HG03469 (cell line): ENCODE results near the gene MLYCD.
A peak's percentile ranks its signal among the peaks of the same experiment; 100 is the strongest.

Experiments used
- ATAC-seq: cut with Tn5 transposase; IDR thresholded peaks from one replicate; pipeline ENCODE4 v1.9.1; 2021; ENCODE audit warnings: mild to moderate bottlenecking, moderate library complexity, moderate number of reproducible peaks; ENCODE audit not compliant: unreplicated experiment

MLYCD gene

GRCh38 chr16:83898463-83899271, at the start of gene MLYCD:
MLYCD (plus strand) TSS chr16:83899115; CDS start chr16:83899145, 30 bp downstream.
- peak; percentile 77 for ATAC-seq

GRCh38 chr16:83849421-83849820, 49.5 kb upstream of the MLYCD start:
- no peak for ATAC-seq

- no peak for ATAC-seq
Measured at GRCh38 chr16:83850947-83851346, 48.0 kb upstream of the MLYCD start.

GRCh38 chr16:83851473-83851872, 47.4 kb upstream of the MLYCD start:
- ATAC-seq, result no peak

GRCh38 chr16:83852774-83853173, 46.1 kb upstream of the MLYCD start:
- ATAC-seq, result no peak

- ATAC-seq, result no peak
Measured at GRCh38 chr16:83853834-83854233, 45.1 kb upstream of the MLYCD start.

- no peak for ATAC-seq
Measured at GRCh38 chr16:83854420-83854819, 44.5 kb upstream of the MLYCD start.

GRCh38 chr16:83856792-83857191, 42.1 kb upstream of the MLYCD start:
- no peak for ATAC-seq

GRCh38 chr16:83859265-83859664, 39.6 kb upstream of the MLYCD start:
- ATAC-seq, result no peak

- ATAC-seq, result no peak
Measured at GRCh38 chr16:83862661-83863060, 36.3 kb upstream of the MLYCD start.

- ATAC-seq, result no peak
Measured at GRCh38 chr16:83863682-83864081, 35.2 kb upstream of the MLYCD start.

- ATAC-seq, result no peak
Measured at GRCh38 chr16:83870830-83871229, 28.1 kb upstream of the MLYCD start.

- no peak for ATAC-seq
Measured at GRCh38 chr16:83878838-83879237, 20.1 kb upstream of the MLYCD start.

GRCh38 chr16:83882163-83882885, 16.6 kb upstream of the MLYCD start:
- ATAC-seq, result no peak

- no peak for ATAC-seq
Measured at GRCh38 chr16:83886199-83886971, 12.5 kb upstream of the MLYCD start.

- ATAC-seq, result no peak
Measured at GRCh38 chr16:83887080-83887479, 11.8 kb upstream of the MLYCD start.

- no peak for ATAC-seq
Measured at GRCh38 chr16:83887564-83887963, 11.4 kb upstream of the MLYCD start.

- no peak for ATAC-seq
Measured at GRCh38 chr16:83888672-83889044, 10.3 kb upstream of the MLYCD start.

- ATAC-seq, result no peak
Measured at GRCh38 chr16:83890359-83890758, 8.6 kb upstream of the MLYCD start.

GRCh38 chr16:83891742-83892141, 7.2 kb upstream of the MLYCD start:
- no peak for ATAC-seq

GRCh38 chr16:83895243-83895642, 3.7 kb upstream of the MLYCD start:
- ATAC-seq, result no peak

- no peak for ATAC-seq
Measured at GRCh38 chr16:83895942-83896341, 3.0 kb upstream of the MLYCD start.
